Vagina (tissue), 2 donors: Measurements from ENCODE around the gene CABP1.

ENCODE experiments used
- CTCF ChIP-seq, 3 experiments: fragments of 450-650 bp in 2 of 3; fragments of 200-600 bp in 1 of 3; sonication (generic) in 1 of 3; IDR thresholded peaks; one replicate each; pipeline ENCODE4 v1.5.1; 2017 to 2019; ENCODE audit warnings: antibody characterized with exemption in 3 of 3, mild to moderate bottlenecking in 2 of 3, moderate library complexity in 2 of 3
- POLR2A ChIP-seq, 2 donors: fragments of 450-650 bp; IDR thresholded peaks; one replicate each; pipeline ENCODE4 v1.6.1; 2017; ENCODE audit warnings: antibody characterized with exemption in 2 of 2, mild to moderate bottlenecking in 2 of 2, moderate library complexity in 2 of 2

GRCh38 chr12:120706029-120706428 is 65.6 kb downstream of the CABP1 start:
- TF ChIP-seq POLR2A (IDR thresholded peaks at IDR 0.05) (no peak), CTCF (IDR thresholded peaks at IDR 0.05) (no peak)
